GM12875 (cell line): ENCODE measurements around the gene GLB1L.

Experiments
- H3K4me3 ChIP-seq: one replicate; pipeline ENCODE4 v1.5.1; 2011; ENCODE audit warnings: low read depth, low read length, control low read depth
- CTCF ChIP-seq: IDR thresholded peaks from 2 replicates; pipeline ENCODE4 v1.5.1; 2011; ENCODE audit warnings: low read depth, mild to moderate bottlenecking, control low read depth, inconsistent platforms, low read length, moderate library complexity, borderline replicate concordance; ENCODE audit not compliant: insufficient read depth

GLB1L gene

GRCh38 chr2:219272356-219272755, 27.1 kb upstream of the GLB1L start:
- no peak overlapping the region for H3K4me3 ChIP-seq
- no peak for TF ChIP-seq CTCF

GRCh38 chr2:219271021-219271420, 25.8 kb upstream of the GLB1L start:
- no peak overlapping the region for H3K4me3 ChIP-seq
- no peak for TF ChIP-seq CTCF

- TF ChIP-seq CTCF = no peak
- H3K4me3 ChIP-seq = no peak overlapping the region
Observed at GRCh38 chr2:219270055-219270372, 24.8 kb upstream of the GLB1L start.

- H3K4me3 ChIP-seq = no peak overlapping the region
- no peak for TF ChIP-seq CTCF
Observed at GRCh38 chr2:219269362-219270054, 24.3 kb upstream of the GLB1L start.

- TF ChIP-seq CTCF = no peak
Observed at GRCh38 chr2:219268294-219268693, 23.1 kb upstream of the GLB1L start.

GRCh38 chr2:219266886-219267285, 21.6 kb upstream of the GLB1L start:
- no peak for TF ChIP-seq CTCF
- H3K4me3 ChIP-seq = no peak overlapping the region

More at GRCh38 chr2:219268294-219268693, 23.1 kb upstream of the GLB1L start:
- no peak overlapping the region for H3K4me3 ChIP-seq

GRCh38 chr2:219266232-219266631, 21.0 kb upstream of the GLB1L start:
- no peak for TF ChIP-seq CTCF
- H3K4me3 ChIP-seq = no peak overlapping the region
